Prostate gland (tissue), 2 donors: ENCODE data around the gene FRMD4B.

Source experiments
- CTCF ChIP-seq, 4 experiments: fragments of 200-600 bp in 2 of 4; fragments of 450-650 bp in 2 of 4; sonication (generic) in 2 of 4; IDR thresholded peaks; 1 replicate in 3 of 4; 2 replicates in 1 of 4; pipeline ENCODE4 v1.5.1; 2016 to 2019; ENCODE audit warnings: antibody characterized with exemption in 4 of 4, mild to moderate bottlenecking in 2 of 4, moderate library complexity in 2 of 4
- POLR2A ChIP-seq: fragments of 450-650 bp; IDR thresholded peaks from one replicate; pipeline ENCODE4 v1.6.1; 2016; ENCODE audit warnings: antibody characterized with exemption, mild to moderate bottlenecking
- POLR2AphosphoS5 ChIP-seq: sonication (generic); formaldehyde crosslinking; IDR thresholded peaks from one replicate; pipeline ENCODE4 v1.6.1; 2017; ENCODE audit warnings: antibody characterized with exemption

- TF ChIP-seq CTCF (IDR thresholded peaks at IDR 0.05): no peak
- no peak for TF ChIP-seq POLR2A
- TF ChIP-seq POLR2AphosphoS5: peak; percentile 31
Observed at GRCh38 chr3:69283496-69283895, 102.4 kb downstream of the FRMD4B start.
